Measurements from ENCODE around the gene TP53. TPM values are rescaled to one million over a fixed set of nuclear protein-coding genes. Genes with fewer than 3 reads are reported as not detected.

The TP53 gene
- total and polyA plus RNA-seq, 4 donors, result 22.3 to 57.0 (median 27.5) TPM

DNA sequence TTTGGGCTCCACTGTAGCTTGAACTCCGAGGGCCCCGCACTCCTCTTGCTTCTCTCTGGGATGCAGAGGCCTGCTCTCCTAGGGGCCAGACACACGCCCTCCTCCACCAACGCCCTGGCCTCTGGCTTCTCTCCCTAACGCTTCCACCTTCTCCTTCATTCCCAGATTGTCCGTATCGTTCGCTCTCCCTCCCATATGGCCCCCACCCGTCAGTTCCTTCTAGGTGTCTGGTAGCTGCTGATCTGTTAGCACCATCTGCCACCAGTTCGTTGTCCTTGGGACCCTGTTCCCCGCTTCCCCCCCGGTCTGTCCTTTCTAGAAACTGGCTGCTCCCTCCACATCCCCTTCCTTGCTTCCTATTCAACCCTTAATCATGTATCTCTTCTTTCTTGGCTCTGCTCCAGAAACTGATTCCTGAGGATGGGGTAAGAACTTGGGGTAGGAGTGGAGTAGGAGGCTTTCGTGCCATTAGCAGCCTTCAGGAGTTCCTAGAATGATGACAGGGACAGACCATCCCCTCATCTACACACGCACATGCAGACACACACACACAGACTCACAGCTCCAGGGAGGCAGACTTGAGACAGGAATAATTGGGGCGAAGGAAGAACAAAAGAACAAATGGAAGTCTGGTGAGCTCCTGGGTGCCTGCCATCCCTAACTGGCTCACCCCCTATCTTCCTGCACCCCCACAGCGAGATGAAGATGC, 32.3 kb downstream of the TP53 start:
- Histone ChIP-seq H3K4me1 (ENCODE audit: control insufficient read depth in 5 of 5, insufficient read depth in 5 of 5, low read length in 5 of 5) (peaks cover 0 to 48% (median 7%) of the 10 kb centered on the region in 5 donors), H3K36me3 (ENCODE audit: control insufficient read depth in 4 of 4, insufficient read depth in 4 of 4, low read length in 4 of 4) (peaks cover 0 to 12% (median 1%) of the 10 kb centered on the region in 4 donors), H3K9ac (ENCODE audit: insufficient read depth in 1 of 2, low read length in 2 of 2) (no peak overlapping the region), H3K27me3 (ENCODE audit: control insufficient read depth in 3 of 3, insufficient read depth in 3 of 3, low read length in 2 of 3) (peaks cover 0 to 9% (median 0%) of the 10 kb centered on the region in 3 donors), H3K27ac (ENCODE audit: low read depth in 1 of 2, low read length in 1 of 2) (no peak overlapping the region), H3K9me3 (ENCODE audit: control insufficient read depth in 4 of 4, insufficient read depth in 3 of 4, low read length in 3 of 4) (no peaks in the 10 kb centered on the region), H3K4me3 (no peak overlapping the region)
- DNase-seq (peak in 2 of 3 donors; percentile 66 to 69), ATAC-seq (ENCODE audit: insufficient read depth, low FRiP score) (no peak)
- 82 to 88% methylated on average over 16 of the region's 16 CpGs for WGBS, 2 donors
- TF ChIP-seq, protein P1, sequence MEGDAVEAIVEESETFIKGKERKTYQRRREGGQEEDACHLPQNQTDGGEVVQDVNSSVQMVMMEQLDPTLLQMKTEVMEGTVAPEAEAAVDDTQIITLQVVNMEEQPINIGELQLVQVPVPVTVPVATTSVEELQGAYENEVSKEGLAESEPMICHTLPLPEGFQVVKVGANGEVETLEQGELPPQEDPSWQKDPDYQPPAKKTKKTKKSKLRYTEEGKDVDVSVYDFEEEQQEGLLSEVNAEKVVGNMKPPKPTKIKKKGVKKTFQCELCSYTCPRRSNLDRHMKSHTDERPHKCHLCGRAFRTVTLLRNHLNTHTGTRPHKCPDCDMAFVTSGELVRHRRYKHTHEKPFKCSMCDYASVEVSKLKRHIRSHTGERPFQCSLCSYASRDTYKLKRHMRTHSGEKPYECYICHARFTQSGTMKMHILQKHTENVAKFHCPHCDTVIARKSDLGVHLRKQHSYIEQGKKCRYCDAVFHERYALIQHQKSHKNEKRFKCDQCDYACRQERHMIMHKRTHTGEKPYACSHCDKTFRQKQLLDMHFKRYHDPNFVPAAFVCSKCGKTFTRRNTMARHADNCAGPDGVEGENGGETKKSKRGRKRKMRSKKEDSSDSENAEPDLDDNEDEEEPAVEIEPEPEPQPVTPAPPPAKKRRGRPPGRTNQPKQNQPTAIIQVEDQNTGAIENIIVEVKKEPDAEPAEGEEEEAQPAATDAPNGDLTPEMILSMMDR (IDR thresholded peaks at IDR 0.05; ENCODE audit: control extremely low read depth, extremely low read depth), result no peak

DNA sequence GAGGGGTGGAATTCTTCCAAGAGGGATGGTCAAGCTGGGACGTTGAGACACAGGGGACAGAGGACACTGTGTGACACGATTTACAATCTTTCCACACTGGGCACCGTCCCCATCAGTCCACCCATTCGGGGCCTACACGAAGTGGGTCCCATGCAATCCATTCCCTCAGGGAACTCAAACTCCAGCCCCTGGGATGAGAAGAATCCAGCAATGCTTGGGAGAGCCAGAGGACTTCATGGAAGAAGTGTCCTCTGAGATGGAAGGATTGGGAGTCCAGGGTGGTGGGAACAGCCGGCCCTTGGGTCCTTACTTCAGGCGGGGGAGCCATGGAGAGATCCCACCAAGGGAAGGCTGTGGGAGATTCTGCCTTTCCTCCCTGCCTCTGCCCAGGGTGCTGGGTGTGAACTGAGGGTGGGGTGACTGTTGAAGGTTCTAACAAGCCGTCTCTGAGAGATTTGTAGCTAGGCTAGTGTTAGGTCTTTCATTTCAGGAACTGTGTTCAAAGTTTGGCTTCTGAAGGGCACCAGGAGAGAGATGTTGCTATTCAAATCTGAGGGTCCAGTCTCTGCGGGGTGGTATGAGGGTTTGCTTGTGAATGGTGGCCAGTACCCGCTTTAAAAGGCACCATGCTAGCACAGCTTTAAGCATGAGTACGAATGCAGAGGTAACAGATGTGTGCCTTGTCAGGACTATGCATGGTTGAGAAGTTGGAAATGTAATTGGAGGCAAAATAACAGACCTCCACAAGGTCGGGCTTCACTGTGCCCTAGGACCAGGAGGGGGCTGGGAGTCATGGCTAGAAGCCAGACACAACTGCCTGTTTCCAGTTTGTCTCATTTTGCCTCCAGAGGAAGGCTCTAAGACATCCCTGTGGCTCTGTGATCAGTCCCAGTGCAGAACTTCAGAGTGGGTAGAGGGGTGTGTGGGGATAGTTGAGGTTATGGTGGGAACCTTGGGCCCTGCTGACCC, 34.6 kb downstream of the TP53 start:
- DNase-seq (peak in 2 of 3 donors; percentile 46 to 73), ATAC-seq (ENCODE audit: insufficient read depth, low FRiP score) (no peak)
- H3K9ac ChIP-seq (ENCODE audit: insufficient read depth in 1 of 2, low read length in 2 of 2), result peak overlapping the region in 1 of 2 donors; percentile 54
- H3K27ac ChIP-seq (ENCODE audit: low read depth in 1 of 2, low read length in 1 of 2), result no peak overlapping the region
- no peak overlapping the region for H3K4me3 ChIP-seq
- TF ChIP-seq, protein P1 (IDR thresholded peaks at IDR 0.05; ENCODE audit: control extremely low read depth, extremely low read depth), result no peak
- no peaks in the 10 kb centered on the region for H3K9me3 ChIP-seq (ENCODE audit: control insufficient read depth in 4 of 4, insufficient read depth in 3 of 4, low read length in 3 of 4)
- H3K4me1 ChIP-seq (ENCODE audit: control insufficient read depth in 5 of 5, insufficient read depth in 5 of 5, low read length in 5 of 5), result peaks cover 0 to 46% (median 7%) of the 10 kb centered on the region in 5 donors
- H3K27me3 ChIP-seq (ENCODE audit: control insufficient read depth in 3 of 3, insufficient read depth in 3 of 3, low read length in 2 of 3), result peaks cover 0 to 11% (median 0%) of the 10 kb centered on the region in 3 donors
- H3K36me3 ChIP-seq (ENCODE audit: control insufficient read depth in 4 of 4, insufficient read depth in 4 of 4, low read length in 4 of 4), result peaks cover 0 to 12% (median 1%) of the 10 kb centered on the region in 4 donors
- WGBS, 2 donors, result 70 to 76% methylated on average over 12 of the region's 12 CpGs

DNA sequence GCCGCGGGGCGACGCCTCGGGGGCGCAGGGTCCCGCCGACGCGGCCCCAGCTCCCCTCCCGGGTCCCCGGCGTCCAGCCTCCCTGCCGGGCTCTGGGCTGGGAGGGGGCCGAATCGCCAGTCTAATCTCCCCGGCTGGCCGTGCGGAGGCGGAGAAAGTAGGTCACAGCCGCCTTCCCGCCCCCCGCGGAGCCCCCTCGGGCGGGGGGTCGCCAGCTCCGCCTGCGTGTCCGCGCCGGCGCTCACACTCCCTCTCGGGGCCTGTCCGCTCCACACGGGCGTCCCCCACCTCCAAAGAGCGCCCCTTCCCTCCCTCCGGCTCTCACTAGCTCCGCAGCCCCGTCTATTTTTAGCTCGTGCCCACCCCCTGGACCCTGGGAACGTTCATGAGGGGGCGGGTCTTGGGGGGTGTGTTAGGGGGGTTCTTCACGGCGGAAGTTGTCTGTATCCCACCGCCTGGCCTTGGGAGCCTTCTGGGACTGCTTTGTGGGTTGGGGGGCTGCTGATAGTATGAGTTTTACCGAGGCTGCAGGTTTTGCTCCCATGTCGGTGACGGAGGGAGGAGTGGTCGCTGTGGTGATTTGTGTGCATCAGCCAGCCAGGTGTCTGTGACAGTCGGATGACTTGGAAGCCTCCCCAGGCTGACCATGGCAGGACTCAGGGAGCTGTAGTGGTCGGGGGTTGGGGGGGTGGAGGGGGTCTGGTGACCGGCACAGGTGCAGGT, 35.5 kb downstream of the TP53 start:
- H3K9me3 ChIP-seq (ENCODE audit: control insufficient read depth in 4 of 4, insufficient read depth in 3 of 4, low read length in 3 of 4), result no peaks in the 10 kb centered on the region
- H3K4me3 ChIP-seq, result no peak overlapping the region
- no peak overlapping the region for H3K27ac ChIP-seq (ENCODE audit: low read depth in 1 of 2, low read length in 1 of 2)
- TF ChIP-seq, protein P1 (IDR thresholded peaks at IDR 0.05; ENCODE audit: control extremely low read depth, extremely low read depth), result no peak
- H3K36me3 ChIP-seq (ENCODE audit: control insufficient read depth in 4 of 4, insufficient read depth in 4 of 4, low read length in 4 of 4), result peaks cover 0 to 12% (median 1%) of the 10 kb centered on the region in 4 donors
- peaks cover 0 to 42% (median 5%) of the 10 kb centered on the region in 5 donors for H3K4me1 ChIP-seq (ENCODE audit: control insufficient read depth in 5 of 5, insufficient read depth in 5 of 5, low read length in 5 of 5)
- H3K9ac ChIP-seq (ENCODE audit: insufficient read depth in 1 of 2, low read length in 2 of 2), result peak overlapping the region in 1 of 2 donors; percentile 54
- peak; percentile 86 to 93 (median 90) for DNase-seq
- peaks cover 0 to 11% (median 0%) of the 10 kb centered on the region in 3 donors for H3K27me3 ChIP-seq (ENCODE audit: control insufficient read depth in 3 of 3, insufficient read depth in 3 of 3, low read length in 2 of 3)
- ATAC-seq (ENCODE audit: insufficient read depth, low FRiP score), result no peak
- WGBS, 2 donors, result 6 to 14% methylated on average over 19 to 54 of the region's 54 CpGs

Measured in lung (tissue), 12 donors.